ENCODE data around the gene MRPL19.
"Not testable (repeated sequence)": the region's sequence is repeated elsewhere in the genome, so short reads cannot be mapped to it uniquely, and the experiment has no call there.

The MRPL19 gene

GRCh38 chr2:75616933-75617332 lies 29.6 kb upstream of the MRPL19 start:
- no peak for DNase-seq

GRCh38 chr2:75619956-75620740 lies 26.4 kb upstream of the MRPL19 start:
- no peak for DNase-seq

GRCh38 chr2:75621228-75621627 lies 25.4 kb upstream of the MRPL19 start:
- DNase-seq = no peak

GRCh38 chr2:75622500-75622899 lies 24.1 kb upstream of the MRPL19 start:
- DNase-seq = no peak

- no peak for DNase-seq
These were observed 23.7 kb upstream of the MRPL19 start for GRCh38 chr2:75622929-75623328.

GRCh38 chr2:75627902-75628504 lies 18.6 kb upstream of the MRPL19 start:
- DNase-seq = peak; percentile 52

- no peak for DNase-seq
These were observed 14.4 kb upstream of the MRPL19 start for GRCh38 chr2:75632091-75632701.

GRCh38 chr2:75632813-75633212 lies 13.8 kb upstream of the MRPL19 start:
- DNase-seq = no peak

GRCh38 chr2:75633620-75634019 lies 13.0 kb upstream of the MRPL19 start:
- DNase-seq = no peak

GRCh38 chr2:75634945-75635344 lies 11.6 kb upstream of the MRPL19 start:
- no peak for DNase-seq

- DNase-seq = no peak
These were observed 9.0 kb upstream of the MRPL19 start for GRCh38 chr2:75637568-75637967.

- DNase-seq = no peak
These were observed 5.9 kb upstream of the MRPL19 start for GRCh38 chr2:75640621-75641121.

GRCh38 chr2:75641587-75641986 lies 5.0 kb upstream of the MRPL19 start:
- no peak for DNase-seq

- DNase-seq = no peak
These were observed 2.6 kb upstream of the MRPL19 start for GRCh38 chr2:75643980-75644379.

GRCh38 chr2:75645643-75646042 lies 940 bp upstream of the MRPL19 start:
- no peak for DNase-seq

GRCh38 chr2:75646090-75646582 lies 447 bp upstream of the MRPL19 start:
- DNase-seq = no peak

GRCh38 chr2:75647771-75648170 lies 1.2 kb downstream of the MRPL19 start:
- DNase-seq = no peak

GRCh38 chr2:75654012-75654411 lies 7.4 kb downstream of the MRPL19 start:
- no peak for DNase-seq

- no peak for DNase-seq
These were observed 9.3 kb downstream of the MRPL19 start for GRCh38 chr2:75655861-75656260.

- no peak for DNase-seq
These were observed 10.0 kb downstream of the MRPL19 start for GRCh38 chr2:75656563-75656962.

GRCh38 chr2:75657798-75658197 lies 11.2 kb downstream of the MRPL19 start:
- DNase-seq = no peak

- no peak for DNase-seq
These were observed 20.3 kb downstream of the MRPL19 start for GRCh38 chr2:75666911-75667310.

GRCh38 chr2:75667884-75668283 lies 21.3 kb downstream of the MRPL19 start:
- no peak for DNase-seq

GRCh38 chr2:75675423-75675822 lies 28.8 kb downstream of the MRPL19 start:
- not testable (repeated sequence) for DNase-seq

Data from DMS153 (cell line).